HG03575 (cell line): ENCODE measurements around the gene GALNT14.

Experiments used
- ATAC-seq: cut with Tn5 transposase; IDR thresholded peaks from one replicate; pipeline ENCODE4 v1.9.1; 2021; ENCODE audit not compliant: unreplicated experiment, insufficient number of reproducible peaks, low FRiP score; ENCODE audit errors: extremely low read depth

The GALNT14 gene

DNA sequence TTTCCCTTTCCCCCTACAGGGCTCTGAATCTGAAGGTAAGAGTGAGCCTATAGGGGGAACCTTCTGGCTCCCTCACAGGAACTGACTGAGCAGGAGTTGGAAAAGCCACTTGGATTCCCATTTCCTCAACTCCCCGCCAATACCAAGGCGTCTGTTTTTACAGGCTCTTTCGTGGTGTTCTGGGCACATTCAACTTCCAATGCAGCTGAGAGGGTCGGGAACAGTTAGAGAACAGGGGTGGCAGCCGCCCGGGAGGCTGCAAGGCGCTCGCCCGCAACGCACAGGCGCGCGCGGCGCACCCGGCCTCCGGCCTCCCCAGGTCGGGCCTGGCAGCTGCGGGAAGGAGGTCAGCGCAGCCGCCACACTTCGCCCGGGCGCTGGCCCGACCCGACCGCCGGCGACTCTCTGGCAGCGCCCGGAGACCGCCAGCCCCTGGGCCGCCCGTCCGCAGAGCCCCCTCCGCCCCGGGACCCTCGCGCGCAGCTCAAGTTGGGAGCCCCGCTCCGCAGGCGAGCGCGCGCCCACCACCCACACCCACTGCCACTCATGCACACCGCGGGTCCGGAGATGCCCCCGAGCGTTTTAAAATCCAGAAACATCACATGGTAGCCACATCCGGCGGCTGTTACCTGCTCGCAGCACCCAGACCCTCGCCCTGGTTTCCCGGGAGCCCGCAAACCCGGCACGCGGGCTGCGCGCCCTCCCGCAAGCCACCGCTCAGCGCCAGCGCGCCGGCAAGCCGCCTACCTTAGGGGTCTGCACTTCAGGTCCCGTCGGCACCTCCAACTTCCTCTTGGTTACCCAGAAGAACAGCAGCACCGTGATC lies 816 bp downstream of the GALNT14 start:
- ATAC-seq, result no peak

GRCh38 chr2:31136732-31137131 lies 1.5 kb downstream of the GALNT14 start:
- no peak for ATAC-seq

DNA sequence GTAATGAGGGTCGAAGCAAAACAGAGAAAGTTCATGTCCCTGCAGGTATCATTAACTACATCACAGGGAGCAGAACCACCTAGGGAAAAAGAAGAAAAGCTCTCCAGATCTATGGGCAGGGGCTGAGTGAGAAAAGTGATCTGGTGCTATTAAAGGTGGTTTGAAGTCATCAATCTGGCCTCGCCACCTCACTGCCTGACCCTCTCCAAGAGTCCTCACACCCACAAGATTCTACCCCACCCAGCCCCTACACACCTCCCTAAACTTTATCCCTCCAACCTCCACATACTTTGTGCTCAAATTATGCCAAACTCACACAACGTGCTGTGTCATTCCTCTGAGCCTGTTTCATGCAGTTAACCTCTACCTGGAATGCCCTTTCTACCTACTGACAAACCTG lies 2.2 kb downstream of the GALNT14 start:
- ATAC-seq, result no peak

GRCh38 chr2:31134480-31134879 lies 3.8 kb downstream of the GALNT14 start:
- no peak for ATAC-seq

DNA sequence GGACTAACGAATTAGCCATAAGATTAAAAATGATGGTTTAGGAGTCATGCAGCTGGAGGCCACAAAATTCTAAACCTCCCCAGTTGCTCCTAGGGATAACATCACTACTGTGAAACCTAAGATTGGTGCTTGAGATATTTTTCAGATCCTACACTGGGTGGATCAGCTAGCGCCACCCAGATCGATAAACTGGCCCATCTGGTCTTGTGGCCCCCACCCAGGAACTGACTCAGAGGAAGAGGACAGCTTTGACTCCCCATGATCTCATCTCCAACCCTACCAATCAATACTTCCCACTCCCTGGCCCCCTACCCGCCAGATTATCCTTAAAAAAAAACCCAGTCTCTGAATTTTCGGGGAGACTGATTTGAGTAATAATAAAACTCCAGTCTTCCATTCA lies 5.5 kb downstream of the GALNT14 start:
- ATAC-seq, result no peak

GRCh38 chr2:31131871-31132270 lies 6.4 kb downstream of the GALNT14 start:
- ATAC-seq, result no peak

- ATAC-seq, result no peak
Observed at GRCh38 chr2:31129375-31130171, 8.7 kb downstream of the GALNT14 start.

DNA sequence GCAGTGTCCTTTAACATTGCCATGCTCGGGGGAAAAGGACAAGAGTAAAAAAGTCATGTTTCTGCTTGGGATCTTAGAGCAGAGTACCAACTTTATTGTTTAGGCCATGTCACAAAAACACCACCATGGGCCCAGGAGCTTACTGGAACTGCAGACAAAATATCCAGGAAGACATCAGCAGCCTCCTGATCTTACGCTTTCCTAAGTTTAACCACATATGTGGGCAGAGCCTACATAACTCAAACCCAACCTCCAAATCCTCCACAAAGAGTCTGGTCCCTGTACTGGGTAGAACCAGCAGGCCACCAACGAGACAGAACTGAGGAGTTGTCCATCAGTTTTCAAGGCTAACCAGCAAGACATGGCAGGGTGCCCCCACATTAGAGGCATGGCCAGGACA lies 10.3 kb downstream of the GALNT14 start:
- ATAC-seq, result no peak

- no peak for ATAC-seq
Observed at GRCh38 chr2:31125918-31126695, 12.1 kb downstream of the GALNT14 start.

GRCh38 chr2:31124904-31125303 lies 13.3 kb downstream of the GALNT14 start:
- no peak for ATAC-seq

DNA sequence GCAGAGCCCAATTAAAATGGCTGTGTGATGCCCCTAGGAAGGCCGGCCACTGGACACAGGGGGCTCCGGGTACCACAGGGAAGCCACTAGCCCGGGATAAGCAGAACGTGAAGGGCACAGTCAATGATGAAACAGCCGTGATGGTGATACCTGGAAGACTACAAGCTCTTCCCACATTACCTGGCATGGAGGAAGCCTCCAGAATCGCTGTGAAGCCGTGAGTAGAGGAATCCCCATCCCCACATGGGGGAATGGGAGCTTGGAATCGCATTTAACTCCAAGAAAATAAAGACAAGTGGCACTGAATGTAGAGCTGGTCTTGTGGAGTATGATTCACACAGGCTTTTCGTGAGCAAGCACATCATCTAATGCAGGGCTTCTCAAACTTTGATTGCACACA lies 16.1 kb downstream of the GALNT14 start:
- no peak for ATAC-seq

- ATAC-seq, result no peak
Observed at GRCh38 chr2:31113765-31114164, 24.5 kb downstream of the GALNT14 start.

DNA sequence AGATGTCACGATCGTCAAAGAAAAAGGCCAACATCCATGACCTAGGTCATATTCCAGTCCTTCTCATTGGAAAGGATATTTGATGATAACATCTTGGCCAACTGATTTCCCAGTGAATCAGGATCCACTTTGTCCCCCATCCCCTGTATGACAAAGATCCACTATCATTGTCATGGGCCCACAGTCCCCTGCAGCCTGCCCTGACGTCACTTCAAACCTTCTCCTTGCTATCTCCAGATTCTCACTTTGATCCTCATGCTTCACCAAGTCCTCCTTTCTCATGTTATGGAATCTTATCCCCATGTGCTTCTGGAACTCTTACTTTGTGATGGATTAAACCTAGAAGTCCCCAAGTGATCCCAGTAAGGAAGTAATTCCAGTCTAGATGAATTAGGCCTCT lies 25.7 kb downstream of the GALNT14 start:
- ATAC-seq, result no peak

- no peak for ATAC-seq
Observed at GRCh38 chr2:31110998-31111397, 27.2 kb downstream of the GALNT14 start.

DNA sequence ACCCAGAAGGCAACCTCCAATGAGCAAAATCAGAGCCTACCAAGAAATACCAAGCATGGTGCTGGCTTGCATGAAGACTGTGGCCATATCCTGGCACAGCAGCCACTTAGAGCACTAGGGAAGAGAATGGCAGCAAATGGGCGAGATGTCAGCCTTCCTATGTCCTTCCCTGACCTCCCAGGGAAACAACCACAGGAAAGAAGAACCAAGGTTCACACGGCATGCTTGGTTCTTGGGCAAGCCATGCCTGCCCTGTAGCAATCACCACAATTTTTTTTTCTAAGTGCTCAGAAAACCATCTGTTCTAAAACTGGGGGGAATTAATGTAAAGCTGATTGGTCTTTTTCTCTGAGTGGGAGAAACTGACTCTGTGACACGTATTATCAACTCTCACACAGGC lies 27.8 kb downstream of the GALNT14 start:
- ATAC-seq, result no peak

- ATAC-seq, result no peak
Observed at GRCh38 chr2:31109633-31110192, 28.5 kb downstream of the GALNT14 start.

GRCh38 chr2:31108561-31109286 lies 29.5 kb downstream of the GALNT14 start:
- no peak for ATAC-seq

- no peak for ATAC-seq
Observed at GRCh38 chr2:31107591-31108300, 30.5 kb downstream of the GALNT14 start.
